Thoracic aorta (tissue), 2 donors: ENCODE results near the gene ELL. TPM values are rescaled to one million over a fixed set of nuclear protein-coding genes. Genes with fewer than 3 reads are reported as not detected.

Source experiments
- ATAC-seq: fragments of 150-250 bp; one replicate; pipeline ENCODE4 v1.8.0; 2017; ENCODE audit warnings: low read depth; ENCODE audit not compliant: insufficient number of reproducible peaks, low FRiP score
- DNase-seq: peaks from one replicate; pipeline ENCODE4 v3.0.0-alpha.2; 2020; ENCODE audit warnings: low spot score
- H3K27ac ChIP-seq, 2 donors: fragments of 200-600 bp; sonication (generic); 1 replicate in 1 of 2; 2 replicates in 1 of 2; pipeline ENCODE4 v1.5.1; 2016; ENCODE audit warnings: mild to moderate bottlenecking in 2 of 2, moderate library complexity in 2 of 2
- H3K27me3 ChIP-seq: fragments of 200-600 bp; sonication (generic); replicated peaks from 2 replicates; pipeline ENCODE4 v1.6.0; 2016; ENCODE audit warnings: mild to moderate bottlenecking; ENCODE audit not compliant: insufficient read depth
- H3K36me3 ChIP-seq: fragments of 200-600 bp; sonication (generic); one replicate; pipeline ENCODE4 v1.5.1; 2016
- H3K4me1 ChIP-seq, 2 donors: fragments of 200-600 bp; sonication (generic); 1 replicate in 1 of 2; 2 replicates in 1 of 2; pipeline versions ENCODE4 v1.5.1 to v1.6.0; 2016; ENCODE audit warnings: low read depth in 2 of 2, mild to moderate bottlenecking in 1 of 2; ENCODE audit not compliant: control insufficient read depth in 1 of 2
- H3K4me3 ChIP-seq: fragments of 200-600 bp; sonication (generic); 2 replicates; pipeline ENCODE4 v1.5.1; 2016; ENCODE audit warnings: mild to moderate bottlenecking
- H3K9me3 ChIP-seq: fragments of 200-600 bp; sonication (generic); 2 replicates; pipeline ENCODE4 v1.5.1; 2016
- total RNA-seq, 2 donors: library from RNA; depleted of rRNA; stranded (reverse); fragments of >200 nt; gene quantifications; one replicate each; pipeline versions ENCODE4 v1.1.0 to v1.2.3, GENCODE V29; 2016
- TF ChIP-seq, protein P1 (sequence below): fragments of 200-600 bp; sonication (generic); IDR thresholded peaks from one replicate; pipeline ENCODE4 v1.5.1; 2019; ENCODE audit warnings: antibody characterized with exemption

The ELL gene
- total RNA-seq, 2 donors from 2014 or later, result 28.3 to 35.0 TPM

DNA sequence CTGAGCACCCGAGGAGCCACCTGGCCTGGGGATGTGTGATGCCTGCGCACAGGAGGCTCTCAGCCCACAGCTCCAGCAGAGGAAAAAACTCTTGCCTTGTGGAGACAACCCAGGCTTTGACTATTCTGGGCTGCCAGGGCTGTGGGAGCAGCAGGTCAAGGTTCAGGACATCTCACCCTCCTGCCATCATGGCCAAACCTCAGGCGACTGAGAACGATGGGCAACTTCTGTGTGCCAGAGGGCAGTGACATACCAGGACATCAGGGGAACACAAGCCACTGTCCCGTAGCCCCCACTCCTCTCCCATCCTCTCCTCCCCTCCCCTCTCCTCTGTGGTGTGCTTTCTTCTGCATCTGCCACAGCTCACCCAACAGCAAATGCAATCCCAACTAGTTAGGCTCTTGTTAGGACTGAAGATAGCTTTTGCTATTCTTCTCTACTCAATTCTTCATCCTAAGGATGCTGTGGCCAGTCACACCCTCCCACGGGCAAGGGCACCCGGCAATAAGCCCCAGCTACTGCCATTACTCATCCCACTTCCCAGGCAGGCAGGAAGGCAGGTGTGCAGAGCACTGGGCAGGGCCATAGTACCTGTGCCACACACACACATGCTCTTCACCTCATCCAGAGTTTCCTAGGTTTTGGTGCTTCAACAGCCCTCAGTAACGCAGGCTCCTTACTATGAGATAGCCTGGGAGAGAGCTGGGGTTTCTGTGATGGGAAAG, 16.8 kb downstream of the ELL start:
- DNase-seq, result no peak

DNA sequence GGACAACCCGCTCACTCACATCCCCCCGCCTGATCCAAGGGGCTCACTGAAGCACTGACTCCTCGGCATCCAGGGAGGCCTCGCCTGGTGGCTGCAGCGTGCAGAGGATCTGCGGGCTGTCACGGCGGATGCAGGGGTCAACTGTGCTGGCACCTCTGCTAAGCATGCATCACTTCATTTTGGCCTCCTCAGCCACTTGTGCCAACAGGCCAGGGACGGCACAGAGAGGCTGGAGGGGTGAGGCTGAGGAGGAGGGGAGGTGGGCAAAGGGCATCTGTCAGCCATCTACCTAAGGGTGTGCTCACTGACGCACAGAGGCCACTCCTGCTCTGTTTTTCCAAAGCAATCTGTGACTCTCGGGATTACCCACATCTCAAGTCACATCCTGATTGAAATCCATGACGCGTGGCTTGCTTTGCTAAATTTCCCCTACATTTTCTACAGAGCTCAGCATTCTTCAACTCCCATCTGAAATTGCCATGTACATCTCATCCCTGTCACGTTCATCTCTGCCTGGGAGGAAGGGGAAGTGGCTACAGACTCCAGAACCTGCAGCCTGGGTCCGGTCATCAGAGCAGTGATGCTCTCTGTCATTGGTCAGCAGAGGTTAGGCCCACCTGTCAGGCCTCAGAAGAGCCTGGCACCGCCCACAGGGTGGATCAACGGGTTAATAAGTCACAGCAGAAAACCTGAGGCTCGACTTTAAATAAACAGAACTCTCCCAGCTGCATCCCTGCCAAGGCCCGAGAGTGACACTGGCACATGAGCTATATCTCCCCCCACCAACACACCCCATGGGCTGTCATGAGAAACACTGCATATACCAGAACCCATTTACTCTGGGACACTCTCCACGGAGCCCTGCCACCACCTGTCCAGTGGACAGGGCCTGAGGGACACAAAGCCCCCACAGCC, 17.6 kb downstream of the ELL start:
- ATAC-seq (no peak), DNase-seq (no peak)
- Histone ChIP-seq H3K4me3 (no peak overlapping the region), H3K4me1 (peaks cover 86 to 100% of the 10 kb centered on the region in 2 donors), H3K27ac (peak overlapping the region; percentile 37 to 65), H3K9me3 (no peaks in the 10 kb centered on the region), H3K36me3 (no peaks in the 10 kb centered on the region), H3K27me3 (no peaks in the 10 kb centered on the region)
- TF ChIP-seq, protein P1, sequence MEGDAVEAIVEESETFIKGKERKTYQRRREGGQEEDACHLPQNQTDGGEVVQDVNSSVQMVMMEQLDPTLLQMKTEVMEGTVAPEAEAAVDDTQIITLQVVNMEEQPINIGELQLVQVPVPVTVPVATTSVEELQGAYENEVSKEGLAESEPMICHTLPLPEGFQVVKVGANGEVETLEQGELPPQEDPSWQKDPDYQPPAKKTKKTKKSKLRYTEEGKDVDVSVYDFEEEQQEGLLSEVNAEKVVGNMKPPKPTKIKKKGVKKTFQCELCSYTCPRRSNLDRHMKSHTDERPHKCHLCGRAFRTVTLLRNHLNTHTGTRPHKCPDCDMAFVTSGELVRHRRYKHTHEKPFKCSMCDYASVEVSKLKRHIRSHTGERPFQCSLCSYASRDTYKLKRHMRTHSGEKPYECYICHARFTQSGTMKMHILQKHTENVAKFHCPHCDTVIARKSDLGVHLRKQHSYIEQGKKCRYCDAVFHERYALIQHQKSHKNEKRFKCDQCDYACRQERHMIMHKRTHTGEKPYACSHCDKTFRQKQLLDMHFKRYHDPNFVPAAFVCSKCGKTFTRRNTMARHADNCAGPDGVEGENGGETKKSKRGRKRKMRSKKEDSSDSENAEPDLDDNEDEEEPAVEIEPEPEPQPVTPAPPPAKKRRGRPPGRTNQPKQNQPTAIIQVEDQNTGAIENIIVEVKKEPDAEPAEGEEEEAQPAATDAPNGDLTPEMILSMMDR, result no peak

More for the DNA sequence above, 16.8 kb downstream of the ELL start:
- Histone ChIP-seq H3K4me1 (peaks cover 83 to 100% of the 10 kb centered on the region in 2 donors), H3K4me3 (no peak overlapping the region), H3K27ac (peak overlapping the region; percentile 37 to 53), H3K36me3 (no peaks in the 10 kb centered on the region), H3K27me3 (no peaks in the 10 kb centered on the region), H3K9me3 (no peaks in the 10 kb centered on the region)
- ATAC-seq, result no peak
- TF ChIP-seq, protein P1, result no peak

DNA sequence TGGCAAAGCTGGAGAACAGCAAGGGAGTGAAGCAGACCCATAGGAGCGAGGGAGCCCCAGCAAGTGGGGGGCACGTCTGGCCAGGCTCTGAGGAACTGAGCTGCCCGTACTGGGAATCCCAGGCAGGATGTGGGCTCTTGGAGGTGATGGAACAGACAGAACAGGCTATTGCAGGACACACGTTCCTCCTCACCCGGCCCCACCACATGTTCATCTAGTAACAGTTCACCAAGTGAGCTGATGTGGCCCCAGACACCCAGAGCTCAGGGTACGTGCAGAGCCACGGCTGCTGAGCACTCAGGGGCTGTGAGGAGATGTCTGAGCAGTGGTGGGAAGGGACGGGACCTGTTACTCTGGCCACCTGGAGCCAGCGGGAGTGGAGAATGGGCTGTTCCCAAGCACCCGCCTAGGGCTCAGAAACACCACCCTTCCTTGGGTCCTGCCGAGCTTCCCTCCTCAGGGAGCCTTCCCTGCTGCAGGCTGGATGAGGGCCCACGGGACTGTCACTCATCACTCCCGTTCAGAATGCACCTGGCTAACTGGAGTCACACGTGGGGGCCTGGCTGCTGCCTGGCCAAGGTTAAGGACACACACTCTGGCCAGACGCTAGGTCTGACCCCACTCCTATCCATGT, 18.4 kb downstream of the ELL start:
- ATAC-seq (no peak), DNase-seq (no peak)
- H3K36me3 ChIP-seq, result no peaks in the 10 kb centered on the region
- TF ChIP-seq, protein P1, result no peak
- H3K4me3 ChIP-seq, result no peak overlapping the region
- peaks cover 92 to 98% of the 10 kb centered on the region in 2 donors for H3K4me1 ChIP-seq
- H3K27ac ChIP-seq, result peak overlapping the region; percentile 65 to 77
- no peaks in the 10 kb centered on the region for H3K27me3 ChIP-seq
- no peaks in the 10 kb centered on the region for H3K9me3 ChIP-seq

DNA sequence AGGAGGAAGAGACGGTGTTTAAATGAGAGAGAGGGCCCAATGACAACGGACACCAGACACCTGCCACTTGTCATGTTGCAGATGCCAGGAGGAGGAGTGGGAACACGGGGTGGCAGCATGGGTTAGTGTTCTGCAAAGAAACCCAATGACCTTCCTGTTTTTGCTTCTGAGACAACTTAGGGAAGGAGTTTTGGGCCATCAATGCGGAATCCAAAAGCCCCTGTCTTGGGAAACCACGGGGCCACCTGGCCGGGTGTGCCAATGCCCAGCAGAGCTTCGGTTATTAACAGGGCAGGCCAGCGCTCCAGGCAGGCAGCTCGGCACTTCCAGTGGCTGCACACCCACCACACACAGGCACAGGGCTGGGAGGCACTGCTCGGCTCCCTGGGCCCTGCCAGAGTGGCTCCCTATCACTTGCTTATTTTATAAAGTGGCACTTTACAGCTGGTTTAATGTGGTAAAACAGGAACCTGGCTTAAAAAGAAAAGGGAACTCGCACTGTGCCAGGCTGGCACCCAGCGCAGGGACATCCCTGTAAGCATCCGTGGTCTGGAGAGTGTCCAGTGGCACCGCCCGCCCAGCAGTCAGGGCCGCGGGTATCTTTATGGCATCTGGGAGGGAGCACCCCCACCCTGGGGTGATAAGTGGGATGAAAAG, 19.1 kb downstream of the ELL start:
- no peak for ATAC-seq
- peak overlapping the region; percentile 65 to 77 for H3K27ac ChIP-seq

More for the DNA sequence above, 19.1 kb downstream of the ELL start:
- Histone ChIP-seq H3K36me3 (no peaks in the 10 kb centered on the region), H3K4me1 (peaks cover 91 to 95% of the 10 kb centered on the region in 2 donors), H3K9me3 (no peaks in the 10 kb centered on the region), H3K27me3 (no peaks in the 10 kb centered on the region), H3K4me3 (no peak overlapping the region)
- DNase-seq, result no peak
- TF ChIP-seq, protein P1, result no peak
